A549 (cell line): ENCODE results near the gene FCER1G.

Experiments
- CBX2 ChIP-seq: fragments of 200-600 bp; sonication (generic); IDR thresholded peaks from 2 replicates; pipeline ENCODE4 v1.6.1; 2016; ENCODE audit warnings: low read depth, mild to moderate bottlenecking, borderline replicate concordance
- CEBPB ChIP-seq, 2 experiments: fragments of >200 bp in 1 of 2; sonication (Bioruptor Twin) in 1 of 2; formaldehyde crosslinking in 1 of 2; IDR thresholded peaks; 2 replicates each; pipeline ENCODE4 v1.6.1; 2012 to 2016
- FOSL2 ChIP-seq, 2 experiments: fragments of 450-650 bp in 1 of 2; fragments of >200 bp in 1 of 2; sonication (Bioruptor Twin) in 1 of 2; formaldehyde crosslinking; IDR thresholded peaks; 2 replicates each; pipeline versions ENCODE4 v1.5.0 to v1.6.1; 2016 to 2020; ENCODE audit warnings: mild to moderate bottlenecking in 1 of 2, moderate library complexity in 1 of 2
- MYC ChIP-seq: IDR thresholded peaks from 2 replicates; pipeline ENCODE4 v1.6.1; 2012; ENCODE audit warnings: mild to moderate bottlenecking, inconsistent platforms, low read length, improper control_type of control experiment, borderline replicate concordance
- ZNF302 ChIP-seq: fragments of 250-450 bp; sonication (Bioruptor Pico); IDR thresholded peaks from 2 replicates; pipeline ENCODE4 v1.9.0; 2021; ENCODE audit warnings: inconsistent platforms, mild to moderate bottlenecking, moderate library complexity
- TF ChIP-seq, protein P1 (sequence below): IDR thresholded peaks from 2 replicates; pipeline ENCODE4 v1.6.1; 2012
- TF ChIP-seq, protein P2 (sequence below): fragments of 150-350 bp; IDR thresholded peaks from 2 replicates; pipeline ENCODE4 v1.6.1; 2014; ENCODE audit warnings: low read depth, mild to moderate bottlenecking, low read length
- TF ChIP-seq, protein P3 (sequence below): fragments of >200 bp; sonication (Bioruptor Twin); formaldehyde crosslinking; IDR thresholded peaks from 3 replicates; pipeline ENCODE4 v1.5.1; 2016

DNA sequence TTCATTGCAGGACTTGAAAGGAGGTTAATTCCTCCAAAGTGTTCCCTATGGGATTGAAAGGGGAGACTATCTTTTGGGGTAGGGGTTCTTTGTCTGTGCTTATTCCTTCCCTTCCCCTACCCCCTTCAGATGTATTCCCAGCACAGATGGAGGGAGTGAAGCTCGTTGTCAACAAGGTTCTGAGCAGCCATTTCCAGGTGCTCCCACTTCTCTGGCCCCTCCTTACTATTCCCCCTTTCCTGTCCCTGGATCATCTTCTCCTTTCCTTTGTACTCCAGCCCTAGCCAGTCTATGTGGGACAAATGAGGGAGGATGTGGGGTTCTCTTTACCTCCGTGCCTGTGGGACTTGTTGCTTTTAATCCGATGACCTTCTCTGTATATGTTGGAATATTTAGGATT is 11.7 kb downstream of the FCER1G start:
- TF ChIP-seq ZNF302 (no peak), CBX2 (no peak), CEBPB (IDR thresholded peaks at IDR 0.05) (no peak), MYC (no peak), FOSL2 (IDR thresholded peaks at IDR 0.05) (no peak), FOSL2 (CRISPR knock-in tag; IDR thresholded peaks at IDR 0.05) (no peak)
- TF ChIP-seq, protein P1, sequence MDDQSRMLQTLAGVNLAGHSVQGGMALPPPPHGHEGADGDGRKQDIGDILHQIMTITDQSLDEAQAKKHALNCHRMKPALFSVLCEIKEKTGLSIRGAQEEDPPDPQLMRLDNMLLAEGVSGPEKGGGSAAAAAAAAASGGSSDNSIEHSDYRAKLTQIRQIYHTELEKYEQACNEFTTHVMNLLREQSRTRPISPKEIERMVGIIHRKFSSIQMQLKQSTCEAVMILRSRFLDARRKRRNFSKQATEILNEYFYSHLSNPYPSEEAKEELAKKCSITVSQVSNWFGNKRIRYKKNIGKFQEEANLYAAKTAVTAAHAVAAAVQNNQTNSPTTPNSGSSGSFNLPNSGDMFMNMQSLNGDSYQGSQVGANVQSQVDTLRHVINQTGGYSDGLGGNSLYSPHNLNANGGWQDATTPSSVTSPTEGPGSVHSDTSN, result no peak
- TF ChIP-seq, protein P2, sequence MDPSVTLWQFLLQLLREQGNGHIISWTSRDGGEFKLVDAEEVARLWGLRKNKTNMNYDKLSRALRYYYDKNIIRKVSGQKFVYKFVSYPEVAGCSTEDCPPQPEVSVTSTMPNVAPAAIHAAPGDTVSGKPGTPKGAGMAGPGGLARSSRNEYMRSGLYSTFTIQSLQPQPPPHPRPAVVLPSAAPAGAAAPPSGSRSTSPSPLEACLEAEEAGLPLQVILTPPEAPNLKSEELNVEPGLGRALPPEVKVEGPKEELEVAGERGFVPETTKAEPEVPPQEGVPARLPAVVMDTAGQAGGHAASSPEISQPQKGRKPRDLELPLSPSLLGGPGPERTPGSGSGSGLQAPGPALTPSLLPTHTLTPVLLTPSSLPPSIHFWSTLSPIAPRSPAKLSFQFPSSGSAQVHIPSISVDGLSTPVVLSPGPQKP, result no peak
- TF ChIP-seq, protein P3, sequence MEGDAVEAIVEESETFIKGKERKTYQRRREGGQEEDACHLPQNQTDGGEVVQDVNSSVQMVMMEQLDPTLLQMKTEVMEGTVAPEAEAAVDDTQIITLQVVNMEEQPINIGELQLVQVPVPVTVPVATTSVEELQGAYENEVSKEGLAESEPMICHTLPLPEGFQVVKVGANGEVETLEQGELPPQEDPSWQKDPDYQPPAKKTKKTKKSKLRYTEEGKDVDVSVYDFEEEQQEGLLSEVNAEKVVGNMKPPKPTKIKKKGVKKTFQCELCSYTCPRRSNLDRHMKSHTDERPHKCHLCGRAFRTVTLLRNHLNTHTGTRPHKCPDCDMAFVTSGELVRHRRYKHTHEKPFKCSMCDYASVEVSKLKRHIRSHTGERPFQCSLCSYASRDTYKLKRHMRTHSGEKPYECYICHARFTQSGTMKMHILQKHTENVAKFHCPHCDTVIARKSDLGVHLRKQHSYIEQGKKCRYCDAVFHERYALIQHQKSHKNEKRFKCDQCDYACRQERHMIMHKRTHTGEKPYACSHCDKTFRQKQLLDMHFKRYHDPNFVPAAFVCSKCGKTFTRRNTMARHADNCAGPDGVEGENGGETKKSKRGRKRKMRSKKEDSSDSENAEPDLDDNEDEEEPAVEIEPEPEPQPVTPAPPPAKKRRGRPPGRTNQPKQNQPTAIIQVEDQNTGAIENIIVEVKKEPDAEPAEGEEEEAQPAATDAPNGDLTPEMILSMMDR, result no peak
